ENCODE results near the gene SNTN. TPM values are rescaled to one million over a fixed set of nuclear protein-coding genes. Genes with fewer than 3 reads are reported as not detected.

Gene SNTN
- total RNA-seq, 2 experiments from 2014 or later: not detected

DNA sequence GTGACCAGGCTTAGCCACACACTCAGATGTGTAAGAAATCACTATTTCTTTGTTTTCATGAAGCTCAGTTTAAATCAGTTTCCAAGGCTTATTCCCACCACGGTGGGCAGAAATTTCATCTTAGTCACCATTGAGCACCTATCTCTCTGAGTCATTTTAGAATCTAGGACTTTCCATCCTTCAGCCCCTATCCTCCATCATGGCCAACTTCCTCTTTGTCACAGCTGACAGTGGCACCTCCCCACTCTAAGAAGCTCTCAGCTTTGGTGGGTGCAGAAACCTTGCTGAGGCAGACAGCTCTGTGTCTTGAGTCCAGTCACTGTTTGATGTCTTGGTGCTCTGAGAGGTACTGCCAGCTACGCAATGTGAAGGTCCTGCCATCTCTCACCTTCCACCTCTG, 32.9 kb downstream of the SNTN start:
- no peak overlapping the region for H3K4me3 Mint-ChIP-seq

DNA sequence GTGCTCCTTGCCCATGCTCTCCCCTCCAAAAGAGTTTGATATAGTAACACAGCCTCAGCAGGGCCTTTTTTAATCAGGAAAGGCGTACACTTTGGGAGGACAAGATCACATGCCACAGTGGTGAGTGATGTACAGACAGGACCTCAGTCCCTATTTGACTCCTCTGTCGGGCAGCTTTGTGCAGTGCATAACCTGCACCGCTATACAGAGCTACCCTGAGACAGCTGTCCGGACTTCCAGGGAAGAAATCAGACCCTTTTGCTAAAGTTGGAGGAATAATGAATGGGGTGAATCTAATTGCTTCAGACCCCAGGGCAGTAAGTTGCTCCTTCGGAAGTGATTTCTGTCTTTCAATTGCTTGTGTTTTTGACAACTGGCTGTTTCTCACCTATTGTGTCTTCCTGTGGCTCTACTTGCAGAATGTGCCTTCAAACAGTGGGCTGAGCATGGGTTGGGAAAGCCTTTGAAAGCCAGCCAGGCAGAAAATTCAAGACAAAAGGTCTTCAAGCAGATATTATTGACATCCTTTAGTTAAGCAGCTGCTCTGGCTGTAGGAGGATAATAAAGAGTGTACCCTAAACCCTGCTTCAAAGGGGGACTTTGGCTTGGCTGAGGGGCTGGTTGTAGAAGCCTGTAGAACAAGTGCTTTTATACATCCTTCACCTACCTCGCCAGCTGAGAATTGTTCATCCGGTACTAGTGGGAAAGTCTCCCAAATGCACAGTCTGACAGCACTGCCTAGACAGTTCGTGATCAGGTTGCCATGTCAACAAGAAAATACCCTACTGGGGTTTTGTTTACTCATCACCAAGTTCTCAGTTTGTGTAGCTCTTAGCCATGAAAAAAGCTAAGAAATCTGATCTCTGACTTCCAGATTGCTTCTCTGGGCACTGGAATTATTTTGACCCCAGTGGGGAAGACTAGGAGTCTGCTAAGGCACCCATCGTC, 35.1 kb downstream of the SNTN start:
- Mint-ChIP-seq H3K27me3 (peaks cover 7% of the 10 kb centered on the region), H3K4me1 (ENCODE audit: low read depth) (no peaks in the 10 kb centered on the region), H3K36me3 (no peaks in the 10 kb centered on the region), H3K27ac (no peak overlapping the region), H3K9me3 (peaks cover 4% of the 10 kb centered on the region), H3K4me3 (no peak overlapping the region)
- ChIA-PET CTCF (no interaction called here), POLR2A (no interaction called here)
- DNase-seq: no peak
- intact Hi-C loops (cut with micrococcal nuclease): no loop called here

More for the DNA sequence above, 32.9 kb downstream of the SNTN start:
- no peaks in the 10 kb centered on the region for H3K36me3 Mint-ChIP-seq
- peaks cover 5% of the 10 kb centered on the region for H3K27me3 Mint-ChIP-seq
- DNase-seq: no peak
- POLR2A ChIA-PET: no interaction called here
- CTCF ChIA-PET: no interaction called here
- intact Hi-C loops (cut with micrococcal nuclease): no loop called here
- H3K4me1 Mint-ChIP-seq (ENCODE audit: low read depth): no peaks in the 10 kb centered on the region
- no peak overlapping the region for H3K27ac Mint-ChIP-seq
- H3K9me3 Mint-ChIP-seq: no peaks in the 10 kb centered on the region

DNA sequence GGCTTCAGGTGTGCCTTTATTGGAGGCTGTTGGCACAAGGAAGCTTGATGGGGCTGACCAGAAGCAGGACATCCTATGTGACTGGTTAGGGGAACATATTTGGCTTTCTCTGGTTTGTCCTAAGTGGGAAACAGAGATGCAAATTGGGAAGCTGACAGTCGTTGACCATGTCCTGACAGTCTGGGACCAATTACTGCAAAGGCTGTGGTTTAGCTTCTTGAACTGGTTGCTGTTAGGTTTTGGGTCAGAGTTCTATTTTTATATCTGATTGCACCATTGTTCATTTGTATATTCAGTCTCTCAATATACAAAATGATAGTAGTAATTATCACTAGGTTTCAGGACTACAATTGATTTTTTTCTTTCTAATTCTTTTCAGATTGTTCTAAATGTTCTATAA, 36.8 kb downstream of the SNTN start:
- ChIA-PET CTCF (no interaction called here), POLR2A (no interaction called here)
- intact Hi-C loops (cut with micrococcal nuclease): no loop called here
- Mint-ChIP-seq H3K36me3 (peaks cover 3% of the 10 kb centered on the region), H3K27ac (no peak overlapping the region), H3K27me3 (peaks cover 7% of the 10 kb centered on the region), H3K4me3 (no peak overlapping the region), H3K9me3 (peaks cover 4% of the 10 kb centered on the region), H3K4me1 (ENCODE audit: low read depth) (no peaks in the 10 kb centered on the region)
- no peak for DNase-seq

DNA sequence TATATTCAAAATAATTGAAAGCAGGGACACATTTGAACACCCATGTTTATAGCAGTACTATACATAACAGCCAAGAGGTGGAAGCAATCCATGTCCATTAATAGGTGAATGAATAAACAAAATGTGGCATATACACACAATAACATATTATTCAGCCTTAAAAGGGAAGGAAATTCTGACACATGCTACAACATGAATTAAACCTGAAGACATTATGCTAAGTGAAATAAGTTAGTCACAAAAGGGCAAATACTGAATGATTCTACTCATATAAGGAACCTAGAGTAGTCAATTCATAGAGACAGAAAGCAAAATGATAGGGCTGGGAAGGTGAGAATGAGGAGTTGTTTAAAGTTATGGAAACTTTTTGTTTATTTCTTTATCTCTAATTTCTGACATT, 40.9 kb downstream of the SNTN start:
- H3K27me3 Mint-ChIP-seq: peaks cover 1% of the 10 kb centered on the region
- H3K4me1 Mint-ChIP-seq (ENCODE audit: low read depth): no peaks in the 10 kb centered on the region
- ChIA-PET POLR2A (no interaction called here), CTCF (no interaction called here)
- no peak overlapping the region for H3K4me3 Mint-ChIP-seq
- intact Hi-C loops (cut with micrococcal nuclease): no loop called here
- H3K27ac Mint-ChIP-seq: no peak overlapping the region
- H3K9me3 Mint-ChIP-seq: peaks cover 6% of the 10 kb centered on the region
- no peak for DNase-seq
- H3K36me3 Mint-ChIP-seq: peaks cover 3% of the 10 kb centered on the region

DNA sequence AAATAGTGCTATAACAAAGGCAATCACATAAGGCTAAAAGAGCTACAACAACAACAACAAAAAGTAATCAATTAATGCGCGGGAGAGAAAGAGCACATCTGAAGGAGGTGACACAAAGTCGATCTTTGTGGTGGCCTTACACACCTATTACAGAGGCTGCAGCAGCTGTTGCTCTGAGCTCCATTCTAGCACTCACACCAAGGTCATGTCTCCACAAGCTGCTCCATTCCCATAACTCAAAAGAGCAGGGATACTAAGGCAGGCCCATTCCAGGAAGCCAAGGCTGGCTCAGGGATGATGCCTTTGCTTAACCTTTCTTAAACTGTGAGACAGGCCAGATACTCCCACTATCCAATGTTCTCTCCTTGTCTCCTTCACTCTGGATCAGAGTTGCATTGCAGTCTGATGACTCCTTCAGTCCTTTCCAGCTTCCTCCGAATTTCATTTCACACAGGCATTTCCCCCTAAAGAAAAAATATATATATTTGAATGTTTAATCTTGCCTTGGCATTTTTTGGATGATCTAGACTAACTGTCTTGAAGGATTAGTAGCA, 52.7 kb downstream of the SNTN start:
- H3K36me3 Mint-ChIP-seq: no peaks in the 10 kb centered on the region
- intact Hi-C loops (cut with micrococcal nuclease): no loop called here
- ChIA-PET POLR2A (no interaction called here), CTCF (no interaction called here)
- no peak overlapping the region for H3K27ac Mint-ChIP-seq
- DNase-seq: no peak
- H3K4me3 Mint-ChIP-seq: no peak overlapping the region
- H3K9me3 Mint-ChIP-seq: no peaks in the 10 kb centered on the region
- H3K4me1 Mint-ChIP-seq (ENCODE audit: low read depth): no peaks in the 10 kb centered on the region
- no peaks in the 10 kb centered on the region for H3K27me3 Mint-ChIP-seq

DNA sequence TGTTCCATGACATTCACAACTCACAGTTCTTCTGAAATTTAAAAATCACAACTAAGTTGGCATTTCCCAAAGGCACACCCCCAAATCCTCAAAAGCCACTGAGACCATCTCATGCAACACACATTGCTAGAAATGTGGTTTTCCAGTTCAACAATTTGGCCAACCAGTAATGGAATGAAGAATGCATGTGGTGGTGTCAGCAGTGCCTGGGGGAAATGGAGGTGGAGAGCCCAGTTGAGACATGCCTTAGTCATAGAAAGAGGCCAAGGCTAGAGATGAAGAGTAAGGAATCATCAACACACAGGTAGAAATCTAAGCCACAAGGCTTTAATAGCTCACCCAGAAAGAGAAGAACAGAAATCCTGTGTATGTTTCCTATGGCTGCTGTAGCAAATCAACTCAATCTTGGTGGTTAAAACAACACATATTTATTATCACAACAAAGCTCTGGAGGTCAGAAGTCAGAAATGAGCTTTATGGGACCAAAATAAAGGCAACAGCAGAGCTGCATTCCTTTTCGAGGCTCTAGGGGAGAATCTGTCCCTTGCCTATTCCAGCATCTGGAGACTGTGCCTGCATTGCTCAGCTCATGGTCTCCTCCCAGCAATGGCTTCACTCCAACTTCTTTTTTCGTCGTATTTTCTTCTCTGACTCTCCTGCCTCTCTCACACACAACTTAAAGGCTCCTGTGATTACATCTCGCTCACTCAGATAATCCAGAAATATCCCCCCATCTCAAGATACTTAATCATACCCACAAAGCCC, 54.0 kb downstream of the SNTN start:
- Mint-ChIP-seq H3K4me1 (ENCODE audit: low read depth) (no peaks in the 10 kb centered on the region), H3K9me3 (no peaks in the 10 kb centered on the region), H3K36me3 (no peaks in the 10 kb centered on the region), H3K4me3 (no peak overlapping the region), H3K27me3 (no peaks in the 10 kb centered on the region), H3K27ac (no peak overlapping the region)
- intact Hi-C loops (cut with micrococcal nuclease): no loop called here
- ChIA-PET POLR2A (no interaction called here), CTCF (no interaction called here)
- no peak for DNase-seq

DNA sequence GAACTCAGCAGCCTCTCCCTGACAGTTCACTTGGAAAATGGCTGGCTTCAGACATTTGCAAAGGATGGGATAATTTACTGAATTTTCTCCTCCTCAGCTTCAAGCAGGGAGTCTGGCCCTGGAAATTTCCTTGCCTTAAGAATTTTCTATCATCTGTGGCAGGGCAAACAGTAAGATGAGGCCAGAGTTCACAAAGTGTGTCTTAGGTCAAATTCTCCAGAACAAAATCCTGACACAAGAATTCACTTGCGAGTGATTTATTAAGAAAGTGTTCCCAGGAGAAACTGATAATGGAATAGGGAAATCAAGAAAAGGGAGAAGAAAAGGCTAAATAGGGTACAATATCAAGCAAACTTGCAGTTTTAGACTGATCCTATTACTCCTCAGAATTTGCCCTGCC, 55.3 kb downstream of the SNTN start:
- H3K36me3 Mint-ChIP-seq: no peaks in the 10 kb centered on the region
- intact Hi-C loops (cut with micrococcal nuclease): no loop called here

DNA sequence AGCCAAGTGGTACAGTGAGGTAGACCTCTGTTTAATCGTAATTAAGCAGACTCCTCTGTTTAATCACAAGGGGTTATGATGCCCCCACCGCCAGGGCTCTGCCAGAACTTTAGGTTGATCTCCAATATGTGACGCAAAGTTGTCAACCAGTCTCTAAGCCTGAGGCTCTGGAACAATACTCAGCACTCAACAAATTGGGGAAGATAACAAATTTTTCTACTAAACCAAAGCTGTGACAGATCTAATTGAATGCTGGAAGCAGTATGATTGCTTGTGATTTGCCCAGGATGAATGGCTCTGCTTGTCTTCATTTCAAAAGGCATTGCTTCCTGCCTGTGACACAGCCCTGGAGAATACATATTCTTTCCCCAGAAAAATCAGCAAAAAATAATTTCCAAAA, 57.1 kb downstream of the SNTN start:
- Mint-ChIP-seq H3K9me3 (no peaks in the 10 kb centered on the region), H3K36me3 (no peaks in the 10 kb centered on the region), H3K27me3 (no peaks in the 10 kb centered on the region), H3K4me3 (no peak overlapping the region), H3K4me1 (ENCODE audit: low read depth) (no peaks in the 10 kb centered on the region), H3K27ac (no peak overlapping the region)
- no peak for DNase-seq
- intact Hi-C loops (cut with micrococcal nuclease): no loop called here
- ChIA-PET CTCF (no interaction called here), POLR2A (no interaction called here)

More for the DNA sequence above, 55.3 kb downstream of the SNTN start:
- H3K27ac Mint-ChIP-seq: no peak overlapping the region
- no peaks in the 10 kb centered on the region for H3K9me3 Mint-ChIP-seq
- H3K4me1 Mint-ChIP-seq (ENCODE audit: low read depth): no peaks in the 10 kb centered on the region
- no peak for DNase-seq
- ChIA-PET CTCF (no interaction called here), POLR2A (no interaction called here)
- no peak overlapping the region for H3K4me3 Mint-ChIP-seq
- no peaks in the 10 kb centered on the region for H3K27me3 Mint-ChIP-seq

Other genes starting within 250 kb of the SNTN start
- gene C3orf49, start 166.6 kb downstream of the SNTN start, total RNA-seq: not detected
- gene THOC7, start 211.1 kb downstream of the SNTN start, total RNA-seq: 10 to 100 TPM; 85.2 to 88.9 TPM
- gene ATXN7, start 211.2 kb downstream of the SNTN start, total RNA-seq: 10 to 100 TPM; 26.3 to 29.4 TPM